Cardiac septum (tissue), 1 donor: ENCODE measurements around the gene TCEA2. TPM values are rescaled to one million over a fixed set of nuclear protein-coding genes. Genes with fewer than 3 reads are reported as not detected.

Experiments
- DNase-seq: peaks from one replicate; pipeline ENCODE4 v3.0.0-alpha.2; 2020; ENCODE audit warnings: low spot score
- intact Hi-C: fragments of 100-400 bp; cut with DNase I; formaldehyde crosslinking; loops from one replicate; pipeline ENCODE4 v1.14.0; 2022
- total RNA-seq: library from RNA; stranded (reverse); fragmentation: NEBNext Ultra II Directional; extraction: Animal tissue kit (Norgen Biotek cat#: 25700); gene quantifications from one replicate; pipeline ENCODE4 v1.2.1, GENCODE V29; 2021
- donor health status: DM: no; HTN: no; CAD: no.

The TCEA2 gene
- total RNA-seq, 1 donor from 2014 or later: 66.0 TPM

DNA sequence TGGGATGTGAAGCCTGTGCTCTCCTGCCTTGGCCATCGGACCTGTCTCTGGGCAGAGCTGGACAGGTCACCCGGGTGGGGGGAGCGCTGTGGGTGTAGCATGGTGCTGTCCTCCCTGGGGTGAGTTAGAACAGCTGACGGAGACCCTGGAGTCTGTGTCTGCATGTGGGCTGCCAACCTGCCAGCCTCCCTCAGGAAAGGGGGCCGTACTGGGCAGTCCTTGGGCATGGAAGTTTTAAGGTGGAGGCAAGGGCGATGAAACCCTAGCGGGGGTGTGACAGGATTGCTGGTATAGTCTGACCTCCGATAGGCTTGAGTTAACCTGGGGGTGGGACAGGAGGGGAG is 16.0 kb upstream of the TCEA2 start:
- intact Hi-C loops: no loop called here
- no peak for DNase-seq

DNA sequence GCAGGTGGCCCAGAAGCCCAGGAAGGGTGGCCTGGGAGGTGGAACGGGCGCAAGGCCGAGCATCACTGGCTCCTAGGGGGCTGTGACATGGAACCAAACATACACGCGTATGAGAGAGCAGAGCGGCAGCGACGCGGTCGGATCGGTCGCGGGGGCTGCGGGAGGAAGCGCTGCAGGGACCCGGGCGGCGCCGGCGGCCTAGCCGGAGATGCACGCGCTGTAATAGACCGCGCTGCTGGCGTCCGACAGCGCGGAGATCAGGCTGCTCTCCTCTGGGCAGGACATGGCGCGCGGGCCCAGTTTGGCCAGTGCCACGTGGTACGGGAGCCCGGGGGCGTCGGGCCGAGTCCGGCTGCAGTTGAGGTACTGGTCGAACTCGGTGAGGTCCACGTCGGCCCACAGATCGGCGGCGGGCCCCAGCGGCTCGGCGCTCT is 15.0 kb upstream of the TCEA2 start:
- DNase-seq: no peak
- intact Hi-C loops: no loop called here

DNA sequence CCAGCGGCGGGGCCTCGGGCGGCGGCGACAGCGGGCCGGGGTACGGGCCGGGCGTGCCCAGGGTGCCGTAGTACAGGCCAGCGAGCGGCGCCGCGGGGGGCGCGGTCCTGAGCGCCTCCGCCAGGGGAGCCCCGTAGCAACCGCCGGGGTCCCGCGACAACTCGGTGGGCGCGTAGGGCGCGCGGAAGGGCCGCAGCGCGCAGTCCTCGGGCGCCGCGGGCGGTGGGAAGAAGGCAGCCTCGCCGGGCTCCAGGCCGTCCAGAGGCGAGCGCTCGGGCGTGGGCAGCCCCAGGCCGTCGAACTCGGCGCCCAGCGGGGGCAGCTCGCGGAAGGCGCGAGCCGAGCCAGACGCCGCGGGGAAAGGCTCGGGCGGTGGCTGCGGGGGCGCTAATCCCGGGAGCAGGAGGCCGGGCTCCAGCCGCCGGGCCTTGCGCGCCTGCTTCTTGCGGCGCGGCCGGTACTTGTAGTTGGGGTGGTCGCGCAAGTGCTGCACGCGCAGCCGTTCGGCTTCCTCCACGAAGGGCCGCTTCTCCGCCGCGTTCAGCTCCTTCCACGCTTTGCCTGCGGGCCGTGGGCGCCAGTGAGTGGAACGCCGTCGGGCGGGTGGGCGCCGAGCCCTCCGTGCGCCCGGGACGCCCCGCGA is 14.5 kb upstream of the TCEA2 start:
- intact Hi-C loops: no loop called here
- DNase-seq: no peak

DNA sequence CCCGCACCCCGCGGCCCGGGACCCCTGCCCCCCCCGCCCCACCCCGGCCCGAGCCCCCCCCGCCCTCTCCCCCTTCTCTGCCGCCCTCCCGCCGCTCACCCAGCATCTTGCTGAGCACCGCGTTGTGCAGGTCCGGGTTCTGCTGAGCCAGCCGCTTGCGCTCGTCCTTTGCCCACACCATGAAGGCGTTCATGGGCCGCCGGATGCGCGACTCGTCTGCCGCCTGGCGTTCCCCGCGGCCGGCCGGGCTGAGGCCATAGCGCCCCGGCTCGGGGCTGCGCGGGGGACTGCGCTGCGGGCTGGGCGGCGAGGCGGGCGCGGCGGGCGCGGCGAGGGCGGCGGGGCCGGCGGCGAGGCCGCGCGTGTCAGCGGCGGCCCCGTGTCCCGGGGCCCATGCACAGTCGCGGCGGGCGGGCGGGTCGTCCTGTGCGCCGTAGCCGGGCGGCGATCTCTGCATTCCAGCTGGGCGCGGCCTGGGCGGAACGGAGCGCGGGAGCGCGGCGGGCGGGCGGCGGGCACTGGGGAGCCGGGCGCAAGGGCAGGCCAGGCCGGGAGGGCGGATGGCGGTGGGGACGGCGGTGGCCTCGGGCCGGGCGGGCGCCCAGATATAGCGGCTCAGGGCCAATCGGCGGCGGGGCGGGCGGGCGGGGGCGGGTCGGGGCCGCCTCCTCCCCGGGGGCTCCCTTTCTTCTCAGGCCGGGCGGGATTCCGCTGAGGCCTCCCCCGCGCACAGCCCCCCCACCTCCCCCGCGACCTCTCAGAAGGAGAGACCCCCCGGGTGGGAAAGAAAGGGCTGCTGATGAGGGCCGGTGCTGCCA is 13.7 kb upstream of the TCEA2 start, which contains the start of gene SOX18:
SOX18 (minus strand) TSS at position 580 of the 818 bp plus-strand sequence; CDS start at position 457, 123 bp downstream.
- intact Hi-C loops: no loop called here
- DNase-seq: peak; percentile 79

DNA sequence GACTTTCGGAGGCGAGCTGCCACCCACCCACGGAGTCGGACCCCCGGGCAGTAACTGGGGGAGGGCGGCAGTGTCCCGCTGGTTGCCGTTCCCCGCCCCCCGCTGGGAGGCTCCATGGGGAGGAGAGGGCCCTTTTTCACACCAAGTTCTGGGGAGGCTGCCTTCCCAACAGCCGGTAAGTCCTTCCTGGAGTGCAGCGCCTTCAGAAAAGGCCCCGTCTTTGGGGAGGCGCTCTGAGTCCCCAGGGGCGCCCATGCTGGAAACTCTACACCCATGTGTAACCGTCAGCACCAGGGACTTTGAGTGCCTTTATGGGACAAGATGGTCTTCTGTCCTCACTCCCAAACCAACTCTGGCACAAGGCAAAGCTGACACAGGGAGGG is 13.1 kb upstream of the TCEA2 start:
- intact Hi-C loops: no loop called here
- no peak for DNase-seq

GRCh38 chr20:64050261-64051032 is 12.6 kb upstream of the TCEA2 start:
- intact Hi-C loops: no loop called here
- DNase-seq: no peak

DNA sequence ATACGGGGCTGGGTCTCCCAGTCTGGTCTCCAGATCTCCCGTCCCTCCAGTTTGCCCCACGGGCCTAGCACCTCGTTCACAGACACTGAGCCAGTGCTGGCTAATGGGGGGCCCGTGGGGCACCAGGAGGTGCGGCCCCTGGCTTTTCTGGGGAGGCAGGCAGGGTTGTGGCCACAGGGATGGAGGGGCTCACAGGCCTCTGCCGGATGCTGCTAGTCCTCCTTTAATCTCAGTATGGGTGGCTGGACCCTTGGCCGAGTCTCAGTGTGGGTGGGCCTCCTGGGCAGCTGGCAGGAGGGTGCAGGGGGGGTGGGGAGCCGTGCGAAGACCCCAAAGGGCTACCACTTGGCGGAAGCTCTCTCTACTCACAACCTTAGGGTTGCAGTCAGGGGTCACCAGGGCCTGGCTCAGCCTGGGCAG is 12.0 kb upstream of the TCEA2 start:
- DNase-seq: no peak
- intact Hi-C loops: no loop called here

GRCh38 chr20:64051561-64052325 is 11.3 kb upstream of the TCEA2 start:
- intact Hi-C loops: no loop called here
- peak; percentile 91 for DNase-seq

GRCh38 chr20:64052326-64052722 is 10.7 kb upstream of the TCEA2 start:
- intact Hi-C loops: no loop called here
- no peak for DNase-seq

DNA sequence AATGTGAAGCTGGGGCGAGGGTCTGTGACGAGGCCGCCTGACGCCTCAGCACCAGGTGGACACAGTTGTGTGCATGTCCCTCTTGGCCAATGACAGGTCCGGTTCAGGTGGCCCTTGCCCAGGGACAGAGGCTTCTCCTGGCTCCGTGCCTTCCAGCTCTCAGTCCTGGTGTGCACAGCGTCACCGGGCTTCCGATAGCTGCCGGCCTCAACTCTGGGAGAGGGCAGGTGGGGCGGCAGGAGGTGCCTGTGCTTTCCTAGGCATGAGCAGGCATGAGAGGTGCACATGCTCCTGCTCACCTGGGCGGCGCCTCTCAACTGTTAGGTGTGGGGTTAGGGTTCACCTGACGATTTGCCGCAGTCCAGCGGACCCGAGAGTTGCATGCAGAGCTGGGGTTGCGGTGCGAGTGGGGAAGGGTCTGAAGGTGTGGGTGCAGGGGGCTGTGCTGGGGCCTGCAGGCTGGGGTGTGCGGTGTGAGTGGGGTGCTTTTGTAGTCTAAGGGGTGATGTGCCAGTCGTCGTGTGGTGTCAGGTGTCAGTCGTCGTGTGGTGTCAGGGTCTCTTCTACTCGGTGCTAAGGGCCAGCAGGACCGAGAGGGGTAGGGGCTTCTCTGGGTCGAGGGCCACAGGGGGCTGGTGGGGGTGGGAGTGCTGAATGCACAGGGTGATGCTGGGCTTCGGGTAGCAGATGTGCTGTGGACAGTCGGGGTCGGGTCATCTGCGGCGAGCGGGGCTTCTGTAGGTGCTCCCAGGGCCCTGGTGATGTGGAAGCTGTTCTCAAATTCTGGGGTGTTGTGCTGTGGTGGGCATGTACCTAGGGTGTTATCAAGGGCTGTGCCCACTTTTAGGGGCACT is 9.8 kb upstream of the TCEA2 start:
- intact Hi-C loops: no loop called here
- DNase-seq: no peak

- intact Hi-C loops: loop anchor here (2.0 kb wide), 1 partner anchor 15 kb away; no protein-coding TSS in a partner anchor
- DNase-seq: peak; percentile 88
These were observed 8.9 kb upstream of the TCEA2 start for GRCh38 chr20:64053841-64054661.

DNA sequence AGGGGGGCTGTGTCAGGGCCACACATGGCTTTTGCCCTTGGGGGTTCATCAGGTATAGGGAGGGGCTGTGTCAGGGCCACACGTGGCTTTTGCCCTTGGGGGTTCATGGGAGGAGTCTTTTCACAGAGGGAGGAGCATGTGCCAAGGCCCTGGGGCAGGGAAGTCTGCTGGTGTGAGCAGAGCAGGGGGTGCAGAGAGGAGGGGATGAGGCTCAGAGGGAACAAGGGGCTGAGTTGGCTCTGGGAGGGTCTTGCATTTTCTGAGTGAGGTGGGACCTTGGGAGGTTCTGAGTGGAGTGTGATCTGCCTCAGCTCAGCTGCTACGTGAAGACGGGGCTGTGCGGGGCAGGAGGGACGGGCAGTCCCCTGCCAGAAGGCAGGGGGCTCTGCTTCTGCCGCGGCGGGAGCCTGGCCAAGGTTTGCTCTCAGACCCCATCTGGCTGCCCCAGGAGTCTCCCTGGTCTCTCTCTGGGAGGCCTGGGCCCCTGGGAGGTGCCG is 7.6 kb upstream of the TCEA2 start:
- intact Hi-C loops: loop anchor here (2.0 kb wide), 1 partner anchor 17 kb away; no protein-coding TSS in a partner anchor
- DNase-seq: no peak

GRCh38 chr20:64055893-64056638 is 6.9 kb upstream of the TCEA2 start:
- DNase-seq: peak; percentile 85
- intact Hi-C loops: loop anchor here (2.0 kb wide), 1 partner anchor 17 kb away; no protein-coding TSS in a partner anchor

DNA sequence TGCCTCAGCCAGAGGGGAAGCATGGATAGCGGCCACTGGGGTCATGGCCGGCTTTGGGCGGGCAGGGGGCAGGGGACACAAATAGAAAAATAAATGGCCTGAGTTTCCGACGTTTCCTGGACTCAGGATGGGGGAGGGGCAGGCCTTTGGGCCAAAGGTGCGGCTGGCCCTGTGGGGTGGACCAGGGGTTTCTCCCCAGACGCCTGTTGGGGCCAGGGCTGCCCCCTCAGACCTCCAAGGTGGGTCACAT is 6.4 kb upstream of the TCEA2 start:
- intact Hi-C loops: no loop called here
- no peak for DNase-seq

DNA sequence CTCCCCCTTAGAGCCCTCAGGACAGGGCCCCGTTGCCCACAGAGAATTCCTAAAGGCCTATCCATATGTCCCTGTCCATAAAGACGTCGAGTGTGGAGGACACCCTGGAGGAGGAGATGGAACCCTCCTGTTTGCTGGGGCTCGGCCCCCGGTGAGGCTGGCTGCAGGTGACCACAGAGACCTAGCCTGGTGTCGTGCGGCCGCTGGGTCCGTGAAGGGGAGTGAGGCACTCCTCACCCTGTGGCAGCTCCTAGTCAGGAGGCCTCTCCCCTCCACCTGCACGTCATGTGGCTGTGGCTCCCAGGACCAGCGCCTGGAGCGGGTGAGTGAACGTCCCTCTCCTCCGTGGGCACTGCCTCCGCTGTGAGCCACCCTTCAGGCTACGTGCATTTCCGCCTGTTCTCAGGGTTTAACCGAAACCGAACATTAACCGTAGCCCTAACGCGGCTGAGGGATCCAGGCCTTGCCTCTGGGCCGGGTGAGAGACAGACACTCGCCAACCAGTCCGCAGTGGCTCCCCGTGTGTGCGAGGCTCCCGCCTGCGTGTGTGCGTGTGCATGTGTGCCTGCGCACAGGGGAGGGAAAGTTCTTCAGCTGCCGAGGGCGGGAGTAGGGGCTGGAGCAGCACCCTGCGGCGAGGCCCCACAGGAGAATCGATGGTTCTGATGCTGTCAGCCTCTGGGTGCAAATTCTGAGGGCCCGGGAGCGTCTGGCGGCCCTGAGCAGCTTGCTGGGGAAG is 5.9 kb upstream of the TCEA2 start:
- intact Hi-C loops: no loop called here
- no peak for DNase-seq

- peak; percentile 90 for DNase-seq
- intact Hi-C loops: no loop called here
These were observed 5.1 kb upstream of the TCEA2 start for GRCh38 chr20:64057628-64058498.
